A549 (cell line): Measurements from ENCODE around the gene GZMH. TPM values are rescaled to one million over a fixed set of nuclear protein-coding genes. Genes with fewer than 3 reads are reported as not detected.

Source experiments
- ATAC-seq, 2 experiments: fragments of 200-7000 bp in 1 of 2; fragments of >200 bp in 1 of 2; cut with Nextera tagmentation in 1 of 2; cut with Tn5 transposase in 1 of 2; 3 replicates each; pipeline versions ENCODE4 v1.8.0 to v1.9.1; 2018 to 2020; ENCODE audit warnings: mild to moderate bottlenecking in 1 of 2, moderate library complexity in 1 of 2
- CTCF ChIA-PET: fragments of 300-600 bp; sonication (Branson Sonifier 250); formaldehyde crosslinking; extraction: SDS; loops from one replicate; lab custom pipeline; 2021; ENCODE audit warnings: antibody characterized with exemption, inconsistent platforms; lab: Yijun Ruan, JAX
- POLR2A ChIA-PET: fragments of 350-600 bp; formaldehyde crosslinking; extraction: SDS; loops from one replicate; lab custom pipeline; 2021; ENCODE audit warnings: antibody characterized with exemption, inconsistent platforms; lab: Yijun Ruan, JAX
- DNase-seq, 2 experiments: peaks; one replicate each; pipeline versions ENCODE4 v3.0.0 to v3.0.0-alpha.2; 2011 to 2016; ENCODE audit warnings: low read depth in 1 of 2, low spot score in 1 of 2
- FAIRE-seq: peaks from 2 replicates; lab custom pipeline; 2011; peaks lifted over from hg19 to GRCh38; lab: Jason Lieb, UNC
- H3K27ac ChIP-seq, 2 experiments: fragments of >200 bp; sonication (Bioruptor Twin); formaldehyde crosslinking; 3 replicates each; pipeline ENCODE4 v1.5.1; 2016 to 2017
- H3K4me1 ChIP-seq: fragments of >200 bp; sonication (Bioruptor Twin); formaldehyde crosslinking; 3 replicates; pipeline ENCODE4 v1.6.1; 2016
- H3K4me2 ChIP-seq: fragments of >200 bp; sonication (Bioruptor Twin); formaldehyde crosslinking; 3 replicates; pipeline ENCODE4 v1.6.1; 2016
- H3K4me3 ChIP-seq: fragments of >200 bp; sonication (Bioruptor Twin); formaldehyde crosslinking; 3 replicates; pipeline ENCODE4 v1.5.1; 2016
- H3K9me3 ChIP-seq: fragments of >200 bp; sonication (Bioruptor Twin); formaldehyde crosslinking; 3 replicates; pipeline ENCODE4 v1.6.1; 2016
- ATOH8 ChIP-seq: fragments of 250-450 bp; sonication (Bioruptor Pico); IDR thresholded peaks from 2 replicates; pipeline ENCODE4 v1.5.0; 2020; ENCODE audit warnings: low read depth, mild to moderate bottlenecking, moderate library complexity
- BCL3 ChIP-seq: fragments of >200 bp; sonication (Bioruptor Twin); formaldehyde crosslinking; IDR thresholded peaks from 3 replicates; pipeline ENCODE4 v1.6.1; 2016
- CBX8 ChIP-seq: fragments of 200-600 bp; sonication (generic); IDR thresholded peaks from 2 replicates; pipeline ENCODE4 v1.6.1; 2016
- CTCF ChIP-seq: fragments of >200 bp; sonication (Bioruptor Twin); formaldehyde crosslinking; IDR thresholded peaks from 3 replicates; pipeline ENCODE4 v1.5.1; 2016
- ELK1 ChIP-seq: fragments of 150-350 bp; IDR thresholded peaks from 2 replicates; pipeline ENCODE4 v1.6.1; 2014; ENCODE audit warnings: low read depth, mild to moderate bottlenecking, low read length
- EP300 ChIP-seq, 2 experiments: fragments of >200 bp; sonication (Bioruptor Twin); formaldehyde crosslinking; IDR thresholded peaks; 2 replicates in 1 of 2; 3 replicates in 1 of 2; pipeline ENCODE4 v1.6.1; 2016 to 2017
- ESRRA ChIP-seq: fragments of 150-350 bp; IDR thresholded peaks from 2 replicates; pipeline ENCODE4 v1.6.1; 2014; ENCODE audit warnings: mild to moderate bottlenecking, low read length, borderline replicate concordance
- HDAC2 ChIP-seq: fragments of 200-600 bp; sonication (generic); IDR thresholded peaks from 2 replicates; pipeline ENCODE4 v1.6.1; 2016
- HES2 ChIP-seq: fragments of >200 bp; sonication (Bioruptor Twin); formaldehyde crosslinking; IDR thresholded peaks from 2 replicates; pipeline ENCODE4 v1.6.1; 2016
- JUN ChIP-seq, 2 experiments: fragments of >200 bp; sonication (Bioruptor Twin); formaldehyde crosslinking; IDR thresholded peaks; 2 replicates in 1 of 2; 3 replicates in 1 of 2; pipeline ENCODE4 v1.6.1; 2016 to 2017
- KDM5A ChIP-seq: fragments of 200-600 bp; sonication (generic); IDR thresholded peaks from 2 replicates; pipeline ENCODE4 v1.6.1; 2016; ENCODE audit warnings: antibody characterized with exemption, mild to moderate bottlenecking
- MAFK ChIP-seq: fragments of 450-650 bp; IDR thresholded peaks from 2 replicates; pipeline ENCODE4 v1.6.1; 2014; ENCODE audit not compliant: partially characterized antibody
- MAX ChIP-seq: IDR thresholded peaks from 2 replicates; pipeline ENCODE4 v1.6.1; 2012
- MYC ChIP-seq: IDR thresholded peaks from 2 replicates; pipeline ENCODE4 v1.6.1; 2012; ENCODE audit warnings: mild to moderate bottlenecking, inconsistent platforms, low read length, improper control_type of control experiment, borderline replicate concordance
- NPAS2 ChIP-seq: fragments of 250-450 bp; sonication (Bioruptor Pico); IDR thresholded peaks from 2 replicates; pipeline ENCODE4 v1.8.0; 2022; ENCODE audit warnings: mild to moderate bottlenecking, moderate library complexity, borderline replicate concordance
- PHF8 ChIP-seq: fragments of 200-600 bp; sonication (generic); IDR thresholded peaks from 2 replicates; pipeline ENCODE4 v1.6.1; 2016; ENCODE audit warnings: low read depth, mild to moderate bottlenecking, antibody characterized with exemption, moderate library complexity, borderline replicate concordance
- POLR2A ChIP-seq: IDR thresholded peaks from 2 replicates; pipeline ENCODE4 v1.6.1; 2012; ENCODE audit warnings: mild to moderate bottlenecking, low read length
- POLR2AphosphoS2 ChIP-seq: conservative IDR thresholded peaks from 2 replicates; pipeline ENCODE4 v1.6.1; 2012; ENCODE audit warnings: low read length, improper control_type of control experiment, inconsistent platforms
- RARB ChIP-seq: fragments of 250-450 bp; sonication (Bioruptor Pico); IDR thresholded peaks from 2 replicates; pipeline ENCODE4 v1.8.0; 2021; ENCODE audit warnings: mild to moderate bottlenecking, moderate library complexity
- RCOR1 ChIP-seq: fragments of 150-350 bp; IDR thresholded peaks from 2 replicates; pipeline ENCODE4 v1.6.1; 2014; ENCODE audit warnings: antibody characterized with exemption, low read length, low read depth
- REST ChIP-seq: fragments of 200-600 bp; sonication (generic); IDR thresholded peaks from 2 replicates; pipeline ENCODE4 v1.6.1; 2016; ENCODE audit warnings: antibody characterized with exemption, mild to moderate bottlenecking, moderate library complexity
- RNF2 ChIP-seq: fragments of 200-600 bp; sonication (generic); IDR thresholded peaks from 2 replicates; pipeline ENCODE4 v1.6.1; 2016; ENCODE audit warnings: low read depth, mild to moderate bottlenecking, antibody characterized with exemption, moderate library complexity, borderline replicate concordance
- SMC3 ChIP-seq: fragments of >200 bp; sonication (Bioruptor Twin); formaldehyde crosslinking; IDR thresholded peaks from 3 replicates; pipeline ENCODE4 v1.6.1; 2018; ENCODE audit warnings: inconsistent platforms
- SREBF2 ChIP-seq: fragments of 450-650 bp; IDR thresholded peaks from 2 replicates; pipeline ENCODE4 v1.6.1; 2014; ENCODE audit warnings: mild to moderate bottlenecking, moderate library complexity
- ZSCAN20 ChIP-seq: fragments of 250-450 bp; sonication (Bioruptor Pico); IDR thresholded peaks from 2 replicates; pipeline ENCODE4 v1.8.0; 2022; ENCODE audit warnings: mild to moderate bottlenecking, moderate library complexity
- WGBS: methylation state at CpG from one replicate; pipeline ENCODE4 v1.1.6; 2017; ENCODE audit errors: missing lambda C conversion rate; 5-methylcytosine and 5-hydroxymethylcytosine counted together
- polyA plus RNA-seq, 4 experiments: library from polyadenylated mRNA; depleted of rRNA in 3 of 4; stranded (reverse); fragments of >200 nt; fragmentation: RNase III in 1 of 4; extraction: RNeasy Plus Mini Kit Qiagen cat#74134 plus additional on column Dnase treatment in 1 of 4; gene quantifications; 2 replicates in 3 of 4; 3 replicates in 1 of 4; pipeline ENCODE4 v1.2.3, GENCODE V29; 2011 to 2017

The GZMH gene
- polyA plus RNA-seq, 2 of the 4 experiments (the other 2 are of a cell fraction), result not detected

- ATAC-seq (no peak), FAIRE-seq (no peak), DNase-seq (no peak)
- Histone ChIP-seq H3K4me2 (no peak within 1 kb of the TSS), H3K4me3 (no peak within 1 kb of the TSS), H3K4me1 (no peaks in the 10 kb centered on the region), H3K27ac (no peak within 1 kb of the TSS), H3K9me3 (no peaks in the 10 kb centered on the region)
- ChIA-PET POLR2A (no interaction called here), CTCF (interaction anchor here (0.7 to 0.9 kb wide), 2 partner anchors 147 to 485 kb away, joined by 3 read pairs; no protein-coding TSS in a partner anchor)
- 5% methylated on average over 2 of the region's 2 CpGs for WGBS
- no peak for TF ChIP-seq NPAS2 (CRISPR knock-in tag)
These were observed 24.7 kb upstream of the GZMH start, which contains the start of gene GZMB for GRCh38 chr14:24634158-24634557. Gene GZMB (minus strand): TSS chr14:24634190. CDS start chr14:24634160, 30 bp downstream.

GRCh38 chr14:24633353-24633752 is 23.9 kb upstream of the GZMH start:
- ChIA-PET CTCF (no interaction called here), POLR2A (no interaction called here)
- ATAC-seq (no peak), DNase-seq (no peak), FAIRE-seq (no peak)
- 11% methylated on average over 1 of the region's 1 CpG for WGBS
- H3K4me1 ChIP-seq, result no peaks in the 10 kb centered on the region
- H3K27ac ChIP-seq, result no peak overlapping the region
- no peak for TF ChIP-seq RARB (CRISPR knock-in tag)
- TF ChIP-seq ZSCAN20 (CRISPR knock-in tag), result no peak
- no peak for TF ChIP-seq SREBF2
- no peak for TF ChIP-seq MAX
- TF ChIP-seq RCOR1, result no peak
- TF ChIP-seq KDM5A, result no peak
- TF ChIP-seq CBX8, result no peak
- no peak for TF ChIP-seq POLR2A
- TF ChIP-seq CTCF, result no peak
- no peak for TF ChIP-seq HES2
- TF ChIP-seq PHF8, result no peak
- no peak for TF ChIP-seq EP300 (IDR thresholded peaks at IDR 0.05)
- TF ChIP-seq ATOH8 (CRISPR knock-in tag), result no peak
- no peak overlapping the region for H3K4me3 ChIP-seq
- no peak overlapping the region for H3K4me2 ChIP-seq
- no peaks in the 10 kb centered on the region for H3K9me3 ChIP-seq

GRCh38 chr14:24632761-24633160 is 23.3 kb upstream of the GZMH start:
- Histone ChIP-seq H3K27ac (no peak overlapping the region), H3K9me3 (no peaks in the 10 kb centered on the region), H3K4me1 (no peaks in the 10 kb centered on the region), H3K4me2 (no peak overlapping the region), H3K4me3 (no peak overlapping the region)
- 0% methylated on average over 2 of the region's 6 CpGs for WGBS
- POLR2A ChIA-PET, result no interaction called here
- TF ChIP-seq POLR2AphosphoS2 (no peak), MAFK (no peak), HDAC2 (no peak), SMC3 (no peak), MYC (no peak), JUN (IDR thresholded peaks at IDR 0.05) (no peak), POLR2A (no peak), ZSCAN20 (CRISPR knock-in tag) (no peak), REST (no peak), BCL3 (no peak), KDM5A (no peak), ESRRA (no peak), RNF2 (no peak), RARB (CRISPR knock-in tag) (no peak), HES2 (no peak), ELK1 (no peak)
- no peak for ATAC-seq
- FAIRE-seq, result no peak
- CTCF ChIA-PET, result no interaction called here
- no peak for DNase-seq
